MM.1S (cell line): Measurements from ENCODE around the gene ZNF101.

Source experiments
- EZH2 ChIP-seq: fragments of 300-600 bp; sonication (generic); optimal IDR thresholded peaks from 2 replicates; pipeline ENCODE3; 2017; ENCODE audit warnings: low read depth, mild to moderate bottlenecking, antibody characterized with exemption, low read length, mixed read lengths
- TF ChIP-seq, protein P1 (sequence below): fragments of 300-600 bp; sonication (generic); IDR thresholded peaks from 2 replicates; pipeline ENCODE4 v1.5.1; 2016; ENCODE audit warnings: antibody characterized with exemption, low read length, mixed read lengths

GRCh38 chr19:19635313-19635702 is 33.3 kb upstream of the ZNF101 start:
- no peak for TF ChIP-seq EZH2
- TF ChIP-seq, protein P1, sequence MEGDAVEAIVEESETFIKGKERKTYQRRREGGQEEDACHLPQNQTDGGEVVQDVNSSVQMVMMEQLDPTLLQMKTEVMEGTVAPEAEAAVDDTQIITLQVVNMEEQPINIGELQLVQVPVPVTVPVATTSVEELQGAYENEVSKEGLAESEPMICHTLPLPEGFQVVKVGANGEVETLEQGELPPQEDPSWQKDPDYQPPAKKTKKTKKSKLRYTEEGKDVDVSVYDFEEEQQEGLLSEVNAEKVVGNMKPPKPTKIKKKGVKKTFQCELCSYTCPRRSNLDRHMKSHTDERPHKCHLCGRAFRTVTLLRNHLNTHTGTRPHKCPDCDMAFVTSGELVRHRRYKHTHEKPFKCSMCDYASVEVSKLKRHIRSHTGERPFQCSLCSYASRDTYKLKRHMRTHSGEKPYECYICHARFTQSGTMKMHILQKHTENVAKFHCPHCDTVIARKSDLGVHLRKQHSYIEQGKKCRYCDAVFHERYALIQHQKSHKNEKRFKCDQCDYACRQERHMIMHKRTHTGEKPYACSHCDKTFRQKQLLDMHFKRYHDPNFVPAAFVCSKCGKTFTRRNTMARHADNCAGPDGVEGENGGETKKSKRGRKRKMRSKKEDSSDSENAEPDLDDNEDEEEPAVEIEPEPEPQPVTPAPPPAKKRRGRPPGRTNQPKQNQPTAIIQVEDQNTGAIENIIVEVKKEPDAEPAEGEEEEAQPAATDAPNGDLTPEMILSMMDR = no peak
